Measurements from ENCODE around the gene DCK. TPM values are rescaled to one million over a fixed set of nuclear protein-coding genes. Genes with fewer than 3 reads are reported as not detected.

The DCK gene
- total and polyA plus RNA-seq, 9 of the 15 experiments (the other 6 are each of a cell fraction or from before 2014, with no cell fraction given) = 11.3 to 25.8 (median 19.6) TPM

- no peak for TF ChIP-seq CTBP1 (IDR thresholded peaks at IDR 0.05; ENCODE audit: borderline replicate concordance)
- TF ChIP-seq ZNF316 (IDR thresholded peaks at IDR 0.05) = no peak
- TF ChIP-seq NBN (IDR thresholded peaks at IDR 0.05; ENCODE audit: low read depth) = no peak
- TF ChIP-seq DEAF1 (CRISPR knock-in tag; IDR thresholded peaks at IDR 0.05) = no peak
- TF ChIP-seq RFX1 (IDR thresholded peaks at IDR 0.05) = no peak
- TF ChIP-seq ELF1 (tag; IDR thresholded peaks at IDR 0.05) = no peak
- no peak for TF ChIP-seq ZKSCAN3 (CRISPR knock-in tag; IDR thresholded peaks at IDR 0.05)
- TF ChIP-seq CEBPG (CRISPR knock-in tag; IDR thresholded peaks at IDR 0.05) = no peak
- no peak for TF ChIP-seq CEBPG (tag; conservative IDR thresholded peaks at IDR 0.05 in 1 of 2, IDR thresholded peaks at IDR 0.05 in 1 of 2)
- TF ChIP-seq PHB2 (IDR thresholded peaks at IDR 0.05; ENCODE audit: low read depth) = no peak
Observed at GRCh38 chr4:71020611-71021010, 27.2 kb downstream of the DCK start (continued).

- ATAC-seq (peak; percentile 40), DNase-seq (ENCODE audit: extremely low read depth in 1 of 4, low spot score in 3 of 4) (no peak), FAIRE-seq (no peak)
- H3K27ac ChIP-seq (ENCODE audit: extremely low read depth, low read depth, low read length) = peak overlapping the region; percentile 44; the same call in 1 of the 3 replicates
- no peaks in the 10 kb centered on the region for H4K20me1 ChIP-seq (replicated peaks; ENCODE audit: control insufficient read depth, insufficient read depth, low read length)
- H3K9me1 ChIP-seq (ENCODE audit: control insufficient read depth, insufficient read depth, low read length) = no peaks in the 10 kb centered on the region
- ChIA-PET CTCF (ENCODE audit: low intra/inter-chr PET ratio) (no interaction called here), POLR2A (interaction anchor here (0.6 to 1.5 kb wide), 3 partner anchors 17 to 642 kb away, joined by 3 to 4 read pairs (median 4); partner anchors contain the start of gene DCK)
- no peaks in the 10 kb centered on the region for H3K27me3 ChIP-seq (ENCODE audit: control insufficient read depth in 2 of 2, insufficient read depth in 2 of 2, low read length in 2 of 2)
- H3K79me2 ChIP-seq (ENCODE audit: control insufficient read depth, insufficient read depth, low read length) = no peaks in the 10 kb centered on the region
- intact Hi-C loops (cut with micrococcal nuclease) = no loop called here
- no peak overlapping the region for H3K9ac ChIP-seq (ENCODE audit: insufficient read depth in 1 of 2, low read depth in 2 of 2, low read length in 2 of 2)
- in situ Hi-C loops (cut with MboI) = no loop called here
- H3K36me3 ChIP-seq (ENCODE audit: control insufficient read depth, insufficient read depth, low read length) = peaks cover 35% of the 10 kb centered on the region; the same call in 2 of the 3 replicates
- H3K4me1 ChIP-seq (replicated peaks in 1 of 2; ENCODE audit: control insufficient read depth in 2 of 2, insufficient read depth in 2 of 2, low read length in 2 of 2) = no peaks in the 10 kb centered on the region; a peak in 1 of 5 replicates
- BruUV-seq (replicated peaks) = no TSS peak
- no peak overlapping the region for H3K4me3 ChIP-seq
- H3K9me3 ChIP-seq (replicated peaks; ENCODE audit: control insufficient read depth, insufficient read depth, low read depth, low read length) = no peaks in the 10 kb centered on the region
- TF ChIP-seq PRDM10 (IDR thresholded peaks at IDR 0.05; ENCODE audit: partially characterized antibody) (peak; percentile 79), ZFP91 (CRISPR knock-in tag; IDR thresholded peaks at IDR 0.05) (no peak)
- 64% methylated on average over 3 of the region's 3 CpGs for WGBS (ENCODE audit: insufficient coverage, low coverage, missing lambda C conversion rate)
- no peak overlapping the region for H3K4me2 ChIP-seq (ENCODE audit: insufficient read depth, low read length)
- H2AFZ ChIP-seq (ENCODE audit: low read depth, low read length) = no peak overlapping the region
Observed at GRCh38 chr4:71025654-71026053, 32.2 kb downstream of the DCK start.
